Measurements from ENCODE around the gene MED14. TPM values are rescaled to one million over a fixed set of nuclear protein-coding genes. Genes with fewer than 3 reads are reported as not detected.
"Not testable (repeated sequence)": the region's sequence is repeated elsewhere in the genome, so short reads cannot be mapped to it uniquely, and the experiment has no call there.

Gene MED14
- total RNA-seq, 1 experiment from 2014 or later = 83.3 TPM

DNA sequence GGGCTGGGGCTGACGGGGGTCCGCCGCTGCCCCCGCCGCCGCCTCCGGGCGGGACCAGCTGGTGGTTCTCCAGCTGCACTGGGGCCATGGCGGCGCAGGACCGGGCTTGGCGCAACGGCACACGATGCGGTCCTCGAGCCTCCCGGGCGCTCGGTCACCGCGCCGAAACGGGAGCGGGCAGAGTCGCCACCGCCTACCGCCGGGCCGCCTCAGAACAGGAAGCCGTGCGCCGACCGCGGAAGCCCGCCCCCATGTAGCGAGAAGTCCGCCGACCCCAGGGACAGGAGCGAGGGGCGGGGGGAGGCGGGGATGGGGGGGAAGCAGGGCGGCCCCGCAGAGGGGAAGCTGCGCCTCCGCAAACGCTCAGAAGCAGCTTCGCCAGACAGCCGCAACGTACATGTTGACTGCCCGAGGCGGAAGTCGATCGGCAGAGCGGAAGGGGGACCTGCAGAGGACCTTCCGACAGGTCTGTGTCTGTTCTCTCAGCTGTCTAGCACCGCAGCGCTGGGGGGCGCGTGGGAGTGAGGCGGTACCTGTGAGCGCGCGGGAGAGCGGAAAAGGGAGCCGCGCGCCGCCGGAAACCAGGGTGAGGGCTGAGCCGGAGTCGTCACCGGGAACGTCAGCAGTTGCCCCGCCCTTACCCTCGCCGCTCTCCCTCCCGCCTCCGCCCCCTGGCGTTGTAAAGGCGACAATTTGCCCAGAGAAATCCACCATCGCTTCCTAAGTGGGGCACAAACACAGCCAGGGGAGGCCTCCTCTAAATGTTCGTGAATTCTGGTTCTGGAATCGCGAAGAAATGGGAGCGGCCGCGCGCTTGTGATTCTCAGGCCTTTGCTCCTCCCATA is at the start of gene MED14 (continued):
- TF ChIP-seq ZNF219 (CRISPR knock-in tag; IDR thresholded peaks at IDR 0.05; ENCODE audit: borderline replicate concordance) (no peak), SP1 (CRISPR knock-in tag; conservative IDR thresholded peaks at IDR 0.05) (peak; percentile 18; the same call in 1 of the 2 replicates), NR1H2 (CRISPR knock-in tag; IDR thresholded peaks at IDR 0.05) (no peak), ETV6 (CRISPR knock-in tag; IDR thresholded peaks at IDR 0.05) (no peak), NR3C1 (CRISPR knock-in tag; conservative IDR thresholded peaks at IDR 0.05; ENCODE audit: low read depth) (no peak), GTF2I (CRISPR knock-in tag; conservative IDR thresholded peaks at IDR 0.05) (no peak), ZNF423 (CRISPR knock-in tag; IDR thresholded peaks at IDR 0.05) (no peak), SOX15 (CRISPR knock-in tag; IDR thresholded peaks at IDR 0.05) (no peak), NFYB (CRISPR knock-in tag; conservative IDR thresholded peaks at IDR 0.05; ENCODE audit: low read depth) (no peak)
- TF ChIP-seq, protein P1, sequence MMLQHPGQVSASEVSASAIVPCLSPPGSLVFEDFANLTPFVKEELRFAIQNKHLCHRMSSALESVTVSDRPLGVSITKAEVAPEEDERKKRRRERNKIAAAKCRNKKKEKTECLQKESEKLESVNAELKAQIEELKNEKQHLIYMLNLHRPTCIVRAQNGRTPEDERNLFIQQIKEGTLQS (CRISPR knock-in tag; conservative IDR thresholded peaks at IDR 0.05) = no peak
- TF ChIP-seq, protein P2, sequence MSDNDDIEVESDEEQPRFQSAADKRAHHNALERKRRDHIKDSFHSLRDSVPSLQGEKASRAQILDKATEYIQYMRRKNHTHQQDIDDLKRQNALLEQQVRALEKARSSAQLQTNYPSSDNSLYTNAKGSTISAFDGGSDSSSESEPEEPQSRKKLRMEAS (CRISPR knock-in tag; IDR thresholded peaks at IDR 0.05) = peak; percentile 26; the same call in 1 of the 2 replicates

DNA sequence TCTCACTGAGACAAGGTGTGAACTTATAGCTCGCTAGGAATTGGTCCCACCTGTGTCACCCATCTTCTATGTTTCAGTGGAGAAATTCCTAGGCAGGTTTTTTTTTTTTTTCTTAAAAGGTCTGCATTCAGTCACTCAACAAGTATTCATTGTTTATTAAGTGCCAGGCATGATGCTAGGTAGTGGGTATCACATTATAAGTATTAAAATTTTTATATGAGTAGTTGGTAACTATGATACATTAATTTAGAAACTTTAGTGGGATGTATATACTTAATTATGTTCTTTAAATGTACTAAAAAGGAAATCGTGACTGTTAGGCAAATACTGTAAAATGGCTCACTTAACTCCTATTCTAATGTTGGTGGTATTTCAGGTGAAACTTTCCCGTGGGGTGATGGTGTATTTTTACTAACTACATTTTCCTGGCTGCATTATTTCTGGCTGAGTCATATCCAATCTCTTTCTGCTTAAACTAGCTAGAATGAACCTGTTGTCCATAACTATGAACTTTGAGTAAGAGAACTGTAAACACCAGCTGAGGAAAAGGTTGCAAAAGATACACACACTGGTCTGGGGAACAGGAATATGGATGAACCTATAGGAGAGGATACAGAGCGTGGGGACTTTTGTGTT is 49.3 kb upstream of the MED14 start:
- DNase-seq (ENCODE audit: low spot score) (no peak), ATAC-seq (no peak)
- peaks cover 2% of the 10 kb centered on the region for H3K9me3 Mint-ChIP-seq
- H3K4me3 Mint-ChIP-seq = no peak overlapping the region
- H3K27ac Mint-ChIP-seq = no peak overlapping the region
- H3K4me1 Mint-ChIP-seq = no peaks in the 10 kb centered on the region
- POLR2A ChIA-PET = no interaction called here
- H3K27me3 Mint-ChIP-seq (ENCODE audit: low read depth) = no peaks in the 10 kb centered on the region; the same call in 1 of the 2 replicates
- H3K36me3 Mint-ChIP-seq = no peaks in the 10 kb centered on the region
- no peak for TF ChIP-seq ELF4 (CRISPR knock-in tag; IDR thresholded peaks at IDR 0.05; ENCODE audit: low read depth)
- TF ChIP-seq, protein P3, sequence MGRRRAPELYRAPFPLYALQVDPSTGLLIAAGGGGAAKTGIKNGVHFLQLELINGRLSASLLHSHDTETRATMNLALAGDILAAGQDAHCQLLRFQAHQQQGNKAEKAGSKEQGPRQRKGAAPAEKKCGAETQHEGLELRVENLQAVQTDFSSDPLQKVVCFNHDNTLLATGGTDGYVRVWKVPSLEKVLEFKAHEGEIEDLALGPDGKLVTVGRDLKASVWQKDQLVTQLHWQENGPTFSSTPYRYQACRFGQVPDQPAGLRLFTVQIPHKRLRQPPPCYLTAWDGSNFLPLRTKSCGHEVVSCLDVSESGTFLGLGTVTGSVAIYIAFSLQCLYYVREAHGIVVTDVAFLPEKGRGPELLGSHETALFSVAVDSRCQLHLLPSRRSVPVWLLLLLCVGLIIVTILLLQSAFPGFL (CRISPR knock-in tag; IDR thresholded peaks at IDR 0.05; ENCODE audit: borderline replicate concordance) = no peak
- TF ChIP-seq GTF2I (CRISPR knock-in tag; conservative IDR thresholded peaks at IDR 0.05) = no peak
- CTCF ChIA-PET = no interaction called here

DNA sequence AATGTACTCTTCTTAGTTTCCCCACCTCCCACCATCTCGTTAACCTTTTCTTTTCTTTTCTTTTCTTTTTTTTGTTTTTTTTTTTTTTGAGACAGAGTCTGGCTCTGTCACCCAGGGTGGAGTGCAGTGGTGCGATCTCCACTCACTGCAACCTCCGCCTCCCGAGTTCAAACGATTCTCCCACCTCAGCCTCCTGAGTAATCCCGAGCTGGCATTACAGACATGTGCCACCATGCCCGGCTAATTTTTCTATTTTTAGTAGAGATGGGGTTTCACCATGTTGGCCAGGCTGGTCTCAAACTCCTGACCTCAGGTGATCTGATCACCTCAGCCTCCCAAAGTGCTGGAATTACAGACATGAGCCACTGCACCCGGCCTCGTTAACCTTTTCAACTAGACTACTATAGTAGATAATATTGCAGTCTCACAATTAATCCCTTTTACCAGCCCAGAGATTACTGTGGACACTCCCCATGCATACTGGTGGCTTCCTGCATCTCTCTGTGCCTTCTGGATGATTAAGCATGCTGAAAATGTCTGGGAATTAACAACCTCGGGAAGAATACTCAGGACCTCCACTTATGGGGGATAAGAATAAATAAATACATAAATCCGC is 47.4 kb upstream of the MED14 start:
- H3K36me3 Mint-ChIP-seq; POLR2A ChIA-PET; H3K9me3 Mint-ChIP-seq; DNase-seq (ENCODE audit: low spot score); H3K4me3 Mint-ChIP-seq; CTCF ChIA-PET; ATAC-seq; H3K4me1 Mint-ChIP-seq; H3K27me3 Mint-ChIP-seq (ENCODE audit: low read depth); H3K27ac Mint-ChIP-seq: not testable (repeated sequence)

DNA sequence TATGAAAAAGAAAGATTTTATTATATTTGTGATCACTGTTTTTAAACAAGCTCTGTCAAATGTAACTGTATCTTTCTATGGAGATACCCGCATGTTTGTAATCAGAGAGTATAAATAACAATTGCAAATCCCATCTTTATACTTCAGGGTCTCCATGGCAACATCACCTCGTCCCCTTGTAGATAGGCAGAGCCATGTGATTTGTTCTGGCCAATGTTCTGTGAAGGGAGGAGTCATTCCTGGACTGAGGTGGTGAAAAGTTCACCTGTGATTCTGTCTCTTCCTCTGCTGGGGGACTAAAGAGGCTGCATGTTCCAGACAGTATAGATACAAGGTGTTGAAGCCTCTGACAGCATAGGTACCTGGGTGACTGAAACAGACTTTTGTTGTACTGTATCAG is 45.6 kb upstream of the MED14 start:
- Mint-ChIP-seq H3K36me3 (no peaks in the 10 kb centered on the region), H3K9me3 (no peaks in the 10 kb centered on the region), H3K27me3 (ENCODE audit: low read depth) (no peaks in the 10 kb centered on the region; the same call in 1 of the 2 replicates), H3K27ac (no peak overlapping the region), H3K4me3 (no peak overlapping the region), H3K4me1 (no peaks in the 10 kb centered on the region)
- ChIA-PET CTCF (no interaction called here), POLR2A (no interaction called here)
- DNase-seq (ENCODE audit: low spot score) = no peak
- ATAC-seq = no peak
- TF ChIP-seq ZNF416 (CRISPR knock-in tag; IDR thresholded peaks at IDR 0.05) (no peak), GRHL2 (CRISPR knock-in tag; IDR thresholded peaks at IDR 0.05; ENCODE audit: insufficient replicate concordance, severe bottlenecking) (no peak), JUN (CRISPR knock-in tag; IDR thresholded peaks at IDR 0.05) (no peak), MYBL2 (CRISPR knock-in tag; IDR thresholded peaks at IDR 0.05) (no peak), SMAD4 (CRISPR knock-in tag; IDR thresholded peaks at IDR 0.05) (no peak)
- TF ChIP-seq, protein P4, sequence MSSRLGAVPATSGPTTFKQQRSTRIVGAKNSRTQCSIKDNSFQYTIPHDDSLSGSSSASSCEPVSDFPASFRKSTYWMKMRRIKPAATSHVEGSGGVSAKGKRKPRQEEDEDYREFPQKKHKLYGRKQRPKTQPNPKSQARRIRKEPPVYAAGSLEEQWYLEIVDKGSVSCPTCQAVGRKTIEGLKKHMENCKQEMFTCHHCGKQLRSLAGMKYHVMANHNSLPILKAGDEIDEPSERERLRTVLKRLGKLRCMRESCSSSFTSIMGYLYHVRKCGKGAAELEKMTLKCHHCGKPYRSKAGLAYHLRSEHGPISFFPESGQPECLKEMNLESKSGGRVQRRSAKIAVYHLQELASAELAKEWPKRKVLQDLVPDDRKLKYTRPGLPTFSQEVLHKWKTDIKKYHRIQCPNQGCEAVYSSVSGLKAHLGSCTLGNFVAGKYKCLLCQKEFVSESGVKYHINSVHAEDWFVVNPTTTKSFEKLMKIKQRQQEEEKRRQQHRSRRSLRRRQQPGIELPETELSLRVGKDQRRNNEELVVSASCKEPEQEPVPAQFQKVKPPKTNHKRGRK (CRISPR knock-in tag; IDR thresholded peaks at IDR 0.05; ENCODE audit: borderline replicate concordance) = no peak
- TF ChIP-seq, protein P5, sequence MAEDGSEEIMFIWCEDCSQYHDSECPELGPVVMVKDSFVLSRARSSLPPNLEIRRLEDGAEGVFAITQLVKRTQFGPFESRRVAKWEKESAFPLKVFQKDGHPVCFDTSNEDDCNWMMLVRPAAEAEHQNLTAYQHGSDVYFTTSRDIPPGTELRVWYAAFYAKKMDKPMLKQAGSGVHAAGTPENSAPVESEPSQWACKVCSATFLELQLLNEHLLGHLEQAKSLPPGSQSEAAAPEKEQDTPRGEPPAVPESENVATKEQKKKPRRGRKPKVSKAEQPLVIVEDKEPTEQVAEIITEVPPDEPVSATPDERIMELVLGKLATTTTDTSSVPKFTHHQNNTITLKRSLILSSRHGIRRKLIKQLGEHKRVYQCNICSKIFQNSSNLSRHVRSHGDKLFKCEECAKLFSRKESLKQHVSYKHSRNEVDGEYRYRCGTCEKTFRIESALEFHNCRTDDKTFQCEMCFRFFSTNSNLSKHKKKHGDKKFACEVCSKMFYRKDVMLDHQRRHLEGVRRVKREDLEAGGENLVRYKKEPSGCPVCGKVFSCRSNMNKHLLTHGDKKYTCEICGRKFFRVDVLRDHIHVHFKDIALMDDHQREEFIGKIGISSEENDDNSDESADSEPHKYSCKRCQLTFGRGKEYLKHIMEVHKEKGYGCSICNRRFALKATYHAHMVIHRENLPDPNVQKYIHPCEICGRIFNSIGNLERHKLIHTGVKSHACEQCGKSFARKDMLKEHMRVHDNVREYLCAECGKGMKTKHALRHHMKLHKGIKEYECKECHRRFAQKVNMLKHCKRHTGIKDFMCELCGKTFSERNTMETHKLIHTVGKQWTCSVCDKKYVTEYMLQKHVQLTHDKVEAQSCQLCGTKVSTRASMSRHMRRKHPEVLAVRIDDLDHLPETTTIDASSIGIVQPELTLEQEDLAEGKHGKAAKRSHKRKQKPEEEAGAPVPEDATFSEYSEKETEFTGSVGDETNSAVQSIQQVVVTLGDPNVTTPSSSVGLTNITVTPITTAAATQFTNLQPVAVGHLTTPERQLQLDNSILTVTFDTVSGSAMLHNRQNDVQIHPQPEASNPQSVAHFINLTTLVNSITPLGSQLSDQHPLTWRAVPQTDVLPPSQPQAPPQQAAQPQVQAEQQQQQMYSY (CRISPR knock-in tag; IDR thresholded peaks at IDR 0.05) = no peak

Measured in WTC11 (cell line).